Measurements from ENCODE around the gene SV2B.

GRCh38 chr15:91243826-91244225 lies 143.8 kb downstream of the SV2B start:
- TF ChIP-seq POLR2AphosphoS5 (IDR thresholded peaks at IDR 0.05; ENCODE audit: low read depth, low read length) (no peak), TAF1 (IDR thresholded peaks at IDR 0.05; ENCODE audit: low read depth, low read length) (no peak), SPI1 (IDR thresholded peaks at IDR 0.05; ENCODE audit: low read depth, low read length) (no peak)
